H9 (cell line): ENCODE measurements around the gene SUV39H1. TPM values are rescaled to one million over a fixed set of nuclear protein-coding genes. Genes with fewer than 3 reads are reported as not detected.

Source experiments
- DNase-seq: peaks from one replicate; pipeline ENCODE4 v3.0.0-alpha.2; 2017
- H2AFZ ChIP-seq: one replicate; pipeline ENCODE4 v1.6.1; 2013; ENCODE audit warnings: mild to moderate bottlenecking, low read length, control low read depth, moderate library complexity
- H2AK5ac ChIP-seq: 2 replicates; pipeline ENCODE4 v1.6.1; 2013; ENCODE audit warnings: low read length, control low read depth, mixed read lengths; ENCODE audit not compliant: insufficient read length
- H2BK120ac ChIP-seq: one replicate; pipeline ENCODE4 v1.6.1; 2013; ENCODE audit warnings: low read depth, mild to moderate bottlenecking, low read length, control low read depth, inconsistent platforms; ENCODE audit not compliant: poor library complexity, severe bottlenecking
- H2BK12ac ChIP-seq: 2 replicates; pipeline ENCODE4 v1.6.1; 2013; ENCODE audit warnings: low read length, control low read depth, mixed read lengths, low read depth; ENCODE audit not compliant: insufficient read length
- H2BK15ac ChIP-seq: 2 replicates; pipeline ENCODE4 v1.6.1; 2013; ENCODE audit warnings: low read depth, low read length, control low read depth
- H2BK20ac ChIP-seq: one replicate; pipeline ENCODE4 v1.6.1; 2013; ENCODE audit warnings: low read depth, mild to moderate bottlenecking, low read length, control low read depth, inconsistent platforms; ENCODE audit not compliant: poor library complexity, severe bottlenecking
- H2BK5ac ChIP-seq: 2 replicates; pipeline ENCODE4 v1.6.1; 2013; ENCODE audit warnings: low read length, control low read depth, mixed read lengths; ENCODE audit not compliant: insufficient read length
- H3K14ac ChIP-seq: 2 replicates; pipeline ENCODE4 v1.6.1; 2013; ENCODE audit warnings: low read length, control low read depth; ENCODE audit not compliant: insufficient read depth
- H3K18ac ChIP-seq: 2 replicates; pipeline ENCODE4 v1.6.1; 2013; ENCODE audit warnings: low read depth, mild to moderate bottlenecking, mixed read lengths, low read length, control low read depth; ENCODE audit not compliant: insufficient read length
- H3K23ac ChIP-seq: 2 replicates; pipeline ENCODE4 v1.6.1; 2013; ENCODE audit warnings: low read length, control low read depth, mixed read lengths, low read depth; ENCODE audit not compliant: insufficient read length
- H3K23me2 ChIP-seq: 2 replicates; pipeline ENCODE4 v1.6.1; 2013; ENCODE audit warnings: low read depth, mild to moderate bottlenecking, mixed read lengths, low read length, control low read depth; ENCODE audit not compliant: insufficient read length, poor library complexity, severe bottlenecking
- H3K27ac ChIP-seq: 2 replicates; pipeline ENCODE4 v1.5.1; 2013; ENCODE audit warnings: low read length, control low read depth, mixed read lengths, low read depth; ENCODE audit not compliant: insufficient read length
- H3K27me3 ChIP-seq: 2 replicates; pipeline ENCODE4 v1.6.1; 2013; ENCODE audit warnings: low read length, control low read depth, inconsistent platforms; ENCODE audit not compliant: insufficient read depth
- H3K4ac ChIP-seq: 2 replicates; pipeline ENCODE4 v1.6.1; 2013; ENCODE audit warnings: low read depth, mild to moderate bottlenecking, control low read depth, inconsistent platforms, low read length, moderate library complexity
- H3K4me1 ChIP-seq: 2 replicates; pipeline ENCODE4 v1.6.1; 2013; ENCODE audit warnings: low read length, control low read depth, inconsistent platforms; ENCODE audit not compliant: insufficient read depth
- H3K4me2 ChIP-seq: 2 replicates; pipeline ENCODE4 v1.6.1; 2013; ENCODE audit warnings: low read length, control low read depth, mixed read lengths; ENCODE audit not compliant: insufficient read length, insufficient read depth
- H3K56ac ChIP-seq: 2 replicates; pipeline ENCODE4 v1.6.1; 2013; ENCODE audit warnings: low read depth, mild to moderate bottlenecking, mixed read lengths, low read length, control low read depth; ENCODE audit not compliant: insufficient read length
- H3K79me1 ChIP-seq: 2 replicates; pipeline ENCODE4 v1.6.1; 2013; ENCODE audit warnings: low read depth, mild to moderate bottlenecking, moderate library complexity, low read length, control low read depth, inconsistent platforms; ENCODE audit not compliant: insufficient read depth, poor library complexity, severe bottlenecking
- H3K79me2 ChIP-seq: 2 replicates; pipeline ENCODE4 v1.6.1; 2013; ENCODE audit warnings: low read length, control low read depth, inconsistent platforms; ENCODE audit not compliant: insufficient read depth
- H3K9ac ChIP-seq: 2 replicates; pipeline ENCODE4 v1.6.1; 2013; ENCODE audit warnings: low read length, control low read depth, mixed read lengths; ENCODE audit not compliant: insufficient read length; ENCODE audit errors: extremely low read depth
- H3K9me3 ChIP-seq: one replicate; pipeline ENCODE4 v1.6.1; 2013; ENCODE audit warnings: low read depth, low read length, inconsistent platforms; ENCODE audit not compliant: control insufficient read depth
- H3T11ph ChIP-seq: one replicate; pipeline ENCODE4 v1.6.1; 2013; ENCODE audit warnings: mild to moderate bottlenecking, low read length, control low read depth, inconsistent platforms
- H4K20me1 ChIP-seq: one replicate; pipeline ENCODE4 v1.6.1; 2013; ENCODE audit not compliant: control insufficient read depth, insufficient read length, insufficient read depth
- H4K5ac ChIP-seq: 2 replicates; pipeline ENCODE4 v1.6.1; 2013; ENCODE audit warnings: low read depth, mild to moderate bottlenecking, mixed read lengths, low read length, control low read depth; ENCODE audit not compliant: insufficient read length
- H4K8ac ChIP-seq: replicated peaks from 2 replicates; pipeline ENCODE4 v1.6.1; 2013; ENCODE audit warnings: low read length, control low read depth, mixed read lengths, low read depth; ENCODE audit not compliant: insufficient read length
- H4K91ac ChIP-seq: 2 replicates; pipeline ENCODE4 v1.6.1; 2013; ENCODE audit warnings: low read depth, mild to moderate bottlenecking, moderate library complexity, mixed read lengths, low read length, control low read depth; ENCODE audit not compliant: insufficient read length
- H3K27ac Mint-ChIP-seq, 3 experiments: 2 replicates in 2 of 3; 3 replicates in 1 of 3; pipeline ENCODE4 v1.8.0; 2020 to 2021; ENCODE audit warnings: mixed read lengths in 3 of 3, mild to moderate bottlenecking in 1 of 3, moderate library complexity in 1 of 3
- H3K27me3 Mint-ChIP-seq: 2 replicates; pipeline ENCODE4 v1.8.0; 2021; ENCODE audit warnings: low read depth, mild to moderate bottlenecking, moderate library complexity, mixed read lengths
- H3K36me3 Mint-ChIP-seq, 3 experiments: 2 replicates in 2 of 3; 3 replicates in 1 of 3; pipeline ENCODE4 v1.8.0; 2020 to 2021; ENCODE audit warnings: low read depth in 3 of 3, mixed read lengths in 3 of 3; ENCODE audit not compliant: insufficient read depth in 1 of 3
- H3K4me1 Mint-ChIP-seq, 2 experiments: 2 replicates each; pipeline ENCODE4 v1.8.0; 2020; ENCODE audit warnings: mixed read lengths in 2 of 2
- H3K4me3 Mint-ChIP-seq, 2 experiments: 2 replicates in 1 of 2; 3 replicates in 1 of 2; pipeline ENCODE4 v1.8.0; 2020 to 2021; ENCODE audit warnings: mild to moderate bottlenecking in 2 of 2, mixed read lengths in 2 of 2, moderate library complexity in 1 of 2
- H3K9me3 Mint-ChIP-seq, 2 experiments: 2 replicates in 1 of 2; 3 replicates in 1 of 2; pipeline ENCODE4 v1.8.0; 2020; ENCODE audit warnings: mild to moderate bottlenecking in 2 of 2, mixed read lengths in 2 of 2, moderate library complexity in 1 of 2
- CTCF ChIP-seq: fragments of 200-600 bp; sonication (generic); conservative IDR thresholded peaks from 3 replicates; pipeline ENCODE4 v1.8.0; 2021; ENCODE audit warnings: antibody characterized with exemption, mild to moderate bottlenecking
- WGBS: extraction: QIAGEN DNeasy Blood & Tissue Kit; methylation state at CpG from one replicate; pipeline ENCODE4 v1.1.7; 2013; ENCODE audit warnings: missing lambda C conversion rate, low lambda C conversion rate, mixed read lengths; ENCODE audit not compliant: insufficient read length; ENCODE audit errors: extremely low coverage; 5-methylcytosine and 5-hydroxymethylcytosine counted together
- total RNA-seq: library from RNA; stranded (reverse); gene quantifications from 2 replicates; pipeline ENCODE4 v1.2.1, GENCODE V29; 2021

Gene SUV39H1
- total RNA-seq, 1 experiment from 2014 or later = 16.2 TPM

GRCh38 chrX:48737940-48738339, 41.4 kb downstream of the SUV39H1 start:
- Histone ChIP-seq H3K27ac (peak overlapping the region; percentile 62), H4K91ac (no peak overlapping the region), H3K56ac (no peak overlapping the region), H3K23ac (no peak overlapping the region), H2BK20ac (no peak overlapping the region), H2AK5ac (no peak overlapping the region), H3K9me3 (peaks cover 28% of the 10 kb centered on the region), H2AFZ (no peak overlapping the region), H3K4ac (no peak overlapping the region), H2BK5ac (no peak overlapping the region), H3K4me2 (peak overlapping the region; percentile 71), H3K27me3 (no peaks in the 10 kb centered on the region), H3K79me2 (no peaks in the 10 kb centered on the region), H3K23me2 (peaks cover 4% of the 10 kb centered on the region), H3K18ac (no peak overlapping the region), H2BK15ac (no peak overlapping the region), H2BK12ac (no peak overlapping the region), H3T11ph (no peak overlapping the region), H3K79me1 (no peaks in the 10 kb centered on the region), H4K20me1 (no peaks in the 10 kb centered on the region), H4K5ac (no peak overlapping the region), H2BK120ac (no peak overlapping the region), H4K8ac (no peak overlapping the region), H3K9ac (peak overlapping the region; percentile 84), H3K14ac (no peak overlapping the region), H3K4me1 (no peaks in the 10 kb centered on the region; the same call in none of the 2 replicates)
- WGBS = no CpG with 5 or more reads among the region's 7 CpGs
- Mint-ChIP-seq H3K27me3 (peaks cover 3% of the 10 kb centered on the region), H3K4me1 (peaks cover 0 to 14% of the 10 kb centered on the region in 2 experiments; a peak in 3 of 4 replicates), H3K27ac (peak overlapping the region; percentile 93 to 98 (median 96); a peak in 5 of 7 replicates), H3K36me3 (peaks cover 3 to 7% (median 6%) of the 10 kb centered on the region in 3 experiments; a peak in 4 of 7 replicates), H3K9me3 (peaks cover 67 to 82% of the 10 kb centered on the region in 2 experiments), H3K4me3 (peak overlapping the region; percentile 82 to 87)
- no peak for DNase-seq
- TF ChIP-seq CTCF = no peak
